A673 (cell line): Measurements from ENCODE around the gene CSNK1D.

Source experiments
- EZH2 ChIP-seq: fragments of 200-600 bp; sonication (generic); IDR thresholded peaks from 2 replicates; pipeline ENCODE4 v1.6.1; 2017; ENCODE audit warnings: borderline replicate concordance, low read depth, mild to moderate bottlenecking, mixed read lengths, antibody characterized with exemption, low read length; ENCODE audit not compliant: poor library complexity, severe bottlenecking
- TF ChIP-seq, protein P1 (sequence below): fragments of 300-800, 200-600 bp; sonication (generic); conservative IDR thresholded peaks from 2 replicates; pipeline ENCODE4 v1.5.1; 2017; ENCODE audit warnings: low read depth, mild to moderate bottlenecking, antibody characterized with exemption, low read length, moderate library complexity, mixed read lengths

DNA sequence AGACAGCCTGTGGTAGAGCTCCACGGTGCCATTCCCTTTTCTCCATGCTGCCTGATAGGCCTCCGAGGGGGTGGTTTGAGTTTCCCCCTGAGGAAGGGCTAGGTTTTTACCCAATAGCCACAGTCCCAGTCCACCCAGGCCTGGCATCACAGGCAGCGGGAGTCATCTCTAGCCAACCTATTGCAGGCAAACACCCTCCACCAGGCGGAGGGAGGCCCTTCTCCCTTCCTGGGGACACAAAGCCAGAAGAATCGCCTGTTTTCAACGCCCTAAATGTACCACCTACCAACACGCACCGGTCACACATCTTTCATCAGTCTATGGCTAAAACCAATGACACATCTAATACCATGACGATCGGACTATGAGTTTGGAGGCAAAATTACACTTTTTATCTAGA is 7.4 kb downstream of the CSNK1D start:
- TF ChIP-seq, protein P1, sequence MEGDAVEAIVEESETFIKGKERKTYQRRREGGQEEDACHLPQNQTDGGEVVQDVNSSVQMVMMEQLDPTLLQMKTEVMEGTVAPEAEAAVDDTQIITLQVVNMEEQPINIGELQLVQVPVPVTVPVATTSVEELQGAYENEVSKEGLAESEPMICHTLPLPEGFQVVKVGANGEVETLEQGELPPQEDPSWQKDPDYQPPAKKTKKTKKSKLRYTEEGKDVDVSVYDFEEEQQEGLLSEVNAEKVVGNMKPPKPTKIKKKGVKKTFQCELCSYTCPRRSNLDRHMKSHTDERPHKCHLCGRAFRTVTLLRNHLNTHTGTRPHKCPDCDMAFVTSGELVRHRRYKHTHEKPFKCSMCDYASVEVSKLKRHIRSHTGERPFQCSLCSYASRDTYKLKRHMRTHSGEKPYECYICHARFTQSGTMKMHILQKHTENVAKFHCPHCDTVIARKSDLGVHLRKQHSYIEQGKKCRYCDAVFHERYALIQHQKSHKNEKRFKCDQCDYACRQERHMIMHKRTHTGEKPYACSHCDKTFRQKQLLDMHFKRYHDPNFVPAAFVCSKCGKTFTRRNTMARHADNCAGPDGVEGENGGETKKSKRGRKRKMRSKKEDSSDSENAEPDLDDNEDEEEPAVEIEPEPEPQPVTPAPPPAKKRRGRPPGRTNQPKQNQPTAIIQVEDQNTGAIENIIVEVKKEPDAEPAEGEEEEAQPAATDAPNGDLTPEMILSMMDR = no peak
- TF ChIP-seq EZH2 = no peak
